Gastroesophageal sphincter (tissue), 4 donors: ENCODE data around the gene ATP1B3. TPM values are rescaled to one million over a fixed set of nuclear protein-coding genes. Genes with fewer than 3 reads are reported as not detected.

Source experiments
- ATAC-seq: fragments of 150-250 bp; one replicate; pipeline ENCODE4 v1.9.1; 2016; ENCODE audit warnings: mild to moderate bottlenecking, moderate library complexity
- H3K27ac ChIP-seq, 4 donors: fragments of 200-600 bp; sonication (generic) in 3 of 4; 1 replicate in 3 of 4; 2 replicates in 1 of 4; pipeline ENCODE4 v1.5.1; 2016 to 2019
- H3K27me3 ChIP-seq: fragments of 200-600 bp; sonication (generic); one replicate; pipeline ENCODE4 v1.5.1; 2019
- H3K36me3 ChIP-seq, 2 donors: fragments of 200-600 bp; sonication (generic); one replicate each; pipeline ENCODE4 v1.5.1; 2019; ENCODE audit warnings: control low read depth in 1 of 2
- H3K4me1 ChIP-seq, 3 donors: fragments of 200-600 bp; sonication (generic); 1 replicate in 2 of 3; 2 replicates in 1 of 3; pipeline ENCODE4 v1.5.1; 2016 to 2019; ENCODE audit warnings: control low read depth in 2 of 3
- H3K4me3 ChIP-seq, 2 donors: fragments of 200-600 bp; sonication (generic); one replicate each; pipeline ENCODE4 v1.5.1; 2019; ENCODE audit warnings: mild to moderate bottlenecking in 1 of 2, moderate library complexity in 1 of 2
- H3K9me3 ChIP-seq, 3 donors: fragments of 200-600 bp; sonication (generic); one replicate each; pipeline ENCODE4 v1.5.1; 2017 to 2019; ENCODE audit warnings: control low read depth in 2 of 3
- EP300 ChIP-seq: sonication (generic); formaldehyde crosslinking; IDR thresholded peaks from one replicate; pipeline ENCODE4 v1.6.1; 2017; ENCODE audit warnings: antibody characterized with exemption, mild to moderate bottlenecking
- POLR2A ChIP-seq, 2 donors: fragments of 450-650 bp; IDR thresholded peaks; one replicate each; pipeline ENCODE4 v1.6.1; 2017; ENCODE audit warnings: antibody characterized with exemption in 2 of 2, mild to moderate bottlenecking in 2 of 2, moderate library complexity in 1 of 2
- POLR2AphosphoS5 ChIP-seq: sonication (generic); formaldehyde crosslinking; IDR thresholded peaks from one replicate; pipeline ENCODE4 v1.6.1; 2017; ENCODE audit warnings: antibody characterized with exemption
- WGBS, 2 donors: methylation state at CpG; one replicate each; pipeline ENCODE4 v1.1.5; 2018; ENCODE audit warnings: low coverage in 1 of 2; 5-methylcytosine and 5-hydroxymethylcytosine counted together
- total RNA-seq, 4 donors: library from RNA; depleted of rRNA; stranded (reverse); fragments of >200 nt; gene quantifications; one replicate each; pipeline ENCODE4 v1.1.0, GENCODE V29; 2016
- TF ChIP-seq, protein P1 (sequence below), 4 experiments: fragments of 200-600 bp in 2 of 4; fragments of 450-650 bp in 2 of 4; sonication (generic) in 1 of 4; IDR thresholded peaks; one replicate each; pipeline ENCODE4 v1.5.1; 2017 to 2019; ENCODE audit warnings: antibody characterized with exemption in 4 of 4, mild to moderate bottlenecking in 2 of 4, moderate library complexity in 2 of 4

ATP1B3 gene
- total RNA-seq, 4 donors from 2014 or later, result 25.1 to 94.5 (median 57.3) TPM

DNA sequence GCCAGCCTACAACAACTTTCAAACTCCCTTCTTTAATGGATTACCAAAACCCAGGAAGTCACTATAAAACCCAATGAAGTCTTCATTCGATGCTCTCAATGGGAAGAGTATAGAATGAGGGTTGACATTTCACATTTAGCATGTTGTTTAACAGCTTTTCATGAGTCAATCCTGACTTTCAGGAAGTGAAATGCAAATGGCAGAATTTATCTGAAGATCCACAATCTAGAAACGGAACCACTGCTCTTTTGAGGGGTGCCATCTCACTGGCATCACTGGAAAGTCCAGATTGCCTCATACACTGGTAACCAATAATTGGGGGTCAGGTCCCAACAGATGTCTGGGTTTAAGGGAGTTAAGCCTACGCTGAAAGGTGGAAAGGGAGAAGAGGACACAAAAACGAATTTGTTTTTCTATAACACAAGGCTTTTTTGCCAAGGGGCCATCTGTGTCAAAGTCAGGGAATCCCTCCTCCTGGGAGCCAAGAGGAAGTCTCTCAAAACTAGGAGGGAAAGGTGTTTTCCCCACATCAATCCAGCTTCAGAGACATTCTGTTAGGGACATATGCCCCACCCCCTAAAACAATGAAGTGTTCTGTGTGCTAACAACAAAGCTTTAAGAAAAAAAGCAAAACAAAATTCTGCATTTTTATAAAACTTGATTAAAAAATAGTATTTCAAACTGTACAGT, 12.0 kb upstream of the ATP1B3 start:
- WGBS, 2 donors, result 73 to 88% methylated on average over 4 of the region's 4 CpGs
- Histone ChIP-seq H3K27ac (no peak overlapping the region), H3K9me3 (no peaks in the 10 kb centered on the region), H3K4me1 (no peaks in the 10 kb centered on the region), H3K4me3 (no peak overlapping the region), H3K36me3 (no peaks in the 10 kb centered on the region), H3K27me3 (no peaks in the 10 kb centered on the region)
- ATAC-seq, result no peak
- no peak for TF ChIP-seq POLR2A (IDR thresholded peaks at IDR 0.05)
- no peak for TF ChIP-seq EP300
- TF ChIP-seq POLR2AphosphoS5, result no peak
- TF ChIP-seq, protein P1, sequence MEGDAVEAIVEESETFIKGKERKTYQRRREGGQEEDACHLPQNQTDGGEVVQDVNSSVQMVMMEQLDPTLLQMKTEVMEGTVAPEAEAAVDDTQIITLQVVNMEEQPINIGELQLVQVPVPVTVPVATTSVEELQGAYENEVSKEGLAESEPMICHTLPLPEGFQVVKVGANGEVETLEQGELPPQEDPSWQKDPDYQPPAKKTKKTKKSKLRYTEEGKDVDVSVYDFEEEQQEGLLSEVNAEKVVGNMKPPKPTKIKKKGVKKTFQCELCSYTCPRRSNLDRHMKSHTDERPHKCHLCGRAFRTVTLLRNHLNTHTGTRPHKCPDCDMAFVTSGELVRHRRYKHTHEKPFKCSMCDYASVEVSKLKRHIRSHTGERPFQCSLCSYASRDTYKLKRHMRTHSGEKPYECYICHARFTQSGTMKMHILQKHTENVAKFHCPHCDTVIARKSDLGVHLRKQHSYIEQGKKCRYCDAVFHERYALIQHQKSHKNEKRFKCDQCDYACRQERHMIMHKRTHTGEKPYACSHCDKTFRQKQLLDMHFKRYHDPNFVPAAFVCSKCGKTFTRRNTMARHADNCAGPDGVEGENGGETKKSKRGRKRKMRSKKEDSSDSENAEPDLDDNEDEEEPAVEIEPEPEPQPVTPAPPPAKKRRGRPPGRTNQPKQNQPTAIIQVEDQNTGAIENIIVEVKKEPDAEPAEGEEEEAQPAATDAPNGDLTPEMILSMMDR (IDR thresholded peaks at IDR 0.05), result no peak

DNA sequence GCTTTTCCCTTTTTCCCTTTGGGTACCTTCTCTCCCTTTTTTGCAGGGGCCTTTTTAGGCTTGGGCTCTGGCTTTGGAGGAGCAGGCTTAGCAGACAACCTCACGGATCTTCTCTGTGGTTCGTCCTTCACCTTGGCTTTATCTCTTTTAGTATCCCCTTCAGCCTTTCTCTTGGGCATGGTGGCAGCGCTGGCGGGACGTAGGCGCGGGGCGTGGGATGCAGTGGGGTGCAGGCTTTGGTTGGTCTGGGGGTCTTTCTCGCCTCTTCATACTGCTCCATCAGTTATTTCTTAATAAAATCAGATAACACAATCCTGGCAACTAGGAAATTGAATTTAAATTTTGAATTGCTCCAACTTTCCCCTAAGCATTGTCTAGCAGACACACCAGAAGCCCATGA, 11.3 kb upstream of the ATP1B3 start:
- H3K27me3 ChIP-seq, result no peaks in the 10 kb centered on the region
- ATAC-seq, result no peak
- TF ChIP-seq POLR2A (IDR thresholded peaks at IDR 0.05) (no peak), EP300 (no peak), POLR2AphosphoS5 (no peak)
- TF ChIP-seq, protein P1 (IDR thresholded peaks at IDR 0.05), result no peak
- no peak overlapping the region for H3K4me3 ChIP-seq
- WGBS, 2 donors, result 80 to 84% methylated on average over 1 to 8 of the region's 9 CpGs
- no peaks in the 10 kb centered on the region for H3K4me1 ChIP-seq
- no peaks in the 10 kb centered on the region for H3K9me3 ChIP-seq
- no peak overlapping the region for H3K27ac ChIP-seq
- H3K36me3 ChIP-seq, result no peaks in the 10 kb centered on the region

DNA sequence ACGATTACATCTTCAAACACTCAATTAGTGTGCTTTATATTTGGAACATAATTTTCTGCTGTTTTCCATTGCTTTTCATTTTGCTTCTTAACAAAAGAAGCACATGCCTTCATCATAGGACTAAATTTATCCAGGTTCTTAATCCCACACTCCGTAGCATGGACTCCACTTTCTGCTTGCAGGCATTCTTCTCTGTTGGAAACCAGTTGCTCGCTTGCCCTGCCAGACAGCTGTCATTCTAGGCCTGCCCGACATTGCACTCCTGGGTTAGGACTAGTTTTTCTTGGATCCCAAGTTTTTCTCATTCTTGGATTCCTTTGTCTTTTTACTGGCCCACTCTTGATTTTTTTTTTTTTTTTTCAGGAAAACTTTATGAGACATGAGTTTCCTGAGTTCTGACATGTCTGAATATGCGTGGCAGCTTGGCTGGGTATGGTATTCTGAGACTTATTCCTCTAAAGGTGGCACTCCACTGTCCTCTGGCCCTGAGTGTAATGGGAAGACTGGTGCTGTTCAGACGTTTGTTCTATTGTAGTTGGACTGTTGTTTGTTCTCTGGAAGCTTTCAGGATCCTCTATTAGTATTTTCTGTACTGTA, 6.3 kb upstream of the ATP1B3 start:
- no peak overlapping the region for H3K27ac ChIP-seq
- H3K36me3 ChIP-seq, result no peaks in the 10 kb centered on the region
- ATAC-seq, result no peak
- H3K4me3 ChIP-seq, result no peak overlapping the region
- no peak for TF ChIP-seq POLR2A (IDR thresholded peaks at IDR 0.05)
- TF ChIP-seq, protein P1 (IDR thresholded peaks at IDR 0.05), result no peak
- TF ChIP-seq POLR2AphosphoS5, result no peak
- no peak for TF ChIP-seq EP300
- H3K9me3 ChIP-seq, result no peaks in the 10 kb centered on the region
- no peaks in the 10 kb centered on the region for H3K27me3 ChIP-seq
- peaks cover 0 to 6% (median 4%) of the 10 kb centered on the region in 3 donors for H3K4me1 ChIP-seq
- WGBS, 2 donors, result 77 to 88% methylated on average over 2 to 6 of the region's 6 CpGs

DNA sequence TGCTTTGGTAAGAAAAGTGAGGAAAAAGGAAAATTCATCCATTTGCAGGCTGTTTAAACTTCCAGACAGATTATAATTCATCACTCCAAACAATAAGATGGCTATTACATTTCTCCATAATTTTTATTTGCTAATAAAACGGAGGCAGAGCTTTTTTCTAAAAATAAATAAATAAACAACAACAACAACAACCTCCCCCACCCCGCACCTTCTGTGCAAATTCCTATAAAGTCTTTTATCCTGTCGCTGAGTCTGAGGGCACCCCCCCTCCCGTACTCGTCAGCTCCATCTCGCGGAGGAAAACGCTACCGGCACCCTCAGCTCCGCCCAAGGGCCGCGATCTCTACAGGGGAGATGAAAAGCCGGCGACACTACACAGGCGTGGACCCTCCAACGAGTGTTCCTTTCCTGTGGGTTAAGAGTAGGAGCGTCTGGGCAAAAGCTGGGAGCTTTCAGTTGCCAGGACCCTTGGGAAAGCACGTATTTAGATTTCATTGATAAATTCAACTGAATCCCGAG, 1.0 kb upstream of the ATP1B3 start:
- peak; percentile 77 for ATAC-seq
- Histone ChIP-seq H3K36me3 (no peaks in the 10 kb centered on the region), H3K9me3 (no peaks in the 10 kb centered on the region), H3K27ac (peak overlapping the region; percentile 97 to 100 (median 100)), H3K4me1 (peaks cover 0 to 28% (median 5%) of the 10 kb centered on the region in 3 donors), H3K4me3 (peak overlapping the region; percentile 54 to 61), H3K27me3 (no peaks in the 10 kb centered on the region)
- TF ChIP-seq, protein P1 (IDR thresholded peaks at IDR 0.05), result peak; percentile 79 to 93 (median 82)
- TF ChIP-seq POLR2A (IDR thresholded peaks at IDR 0.05), result no peak
- TF ChIP-seq EP300, result no peak
- TF ChIP-seq POLR2AphosphoS5, result peak; percentile 54
- WGBS, 2 donors, result 0 to 1% methylated on average over 3 to 9 of the region's 19 CpGs
